Ishikawa (cell line): ENCODE data around the gene NGF.

Experiments
- CEBPB ChIP-seq: IDR thresholded peaks from 2 replicates; pipeline ENCODE4 v1.6.1; 2012
- CREB1 ChIP-seq: IDR thresholded peaks from 2 replicates; pipeline ENCODE4 v1.6.1; 2012; ENCODE audit warnings: low read depth
- EGR1 ChIP-seq: IDR thresholded peaks from 2 replicates; pipeline ENCODE4 v1.6.1; 2012
- EP300 ChIP-seq: IDR thresholded peaks from 2 replicates; pipeline ENCODE4 v1.6.1; 2012; ENCODE audit warnings: borderline replicate concordance
- FOXM1 ChIP-seq: IDR thresholded peaks from 2 replicates; pipeline ENCODE4 v1.6.1; 2012; ENCODE audit warnings: low read depth, borderline replicate concordance
- NFIC ChIP-seq: IDR thresholded peaks from 2 replicates; pipeline ENCODE4 v1.6.1; 2012
- RAD21 ChIP-seq: IDR thresholded peaks from 2 replicates; pipeline ENCODE4 v1.6.1; 2012; ENCODE audit warnings: low read depth
- TAF1 ChIP-seq: IDR thresholded peaks from 2 replicates; pipeline ENCODE4 v1.6.1; 2012; ENCODE audit warnings: low read depth, mild to moderate bottlenecking
- TCF12 ChIP-seq: IDR thresholded peaks from 2 replicates; pipeline ENCODE4 v1.6.1; 2012; ENCODE audit warnings: low read depth
- TEAD4 ChIP-seq: IDR thresholded peaks from 2 replicates; pipeline ENCODE4 v1.6.1; 2012
- YY1 ChIP-seq: IDR thresholded peaks from 2 replicates; pipeline ENCODE4 v1.6.1; 2012; ENCODE audit warnings: low read depth
- TF ChIP-seq, protein P1 (sequence below): IDR thresholded peaks from 2 replicates; pipeline ENCODE4 v1.6.1; 2012
- TF ChIP-seq, protein P2 (sequence below): IDR thresholded peaks from 2 replicates; pipeline ENCODE4 v1.6.1; 2012; ENCODE audit warnings: low read depth, mild to moderate bottlenecking
- TF ChIP-seq, protein P3 (sequence below): IDR thresholded peaks from 2 replicates; pipeline ENCODE4 v1.6.1; 2012

DNA sequence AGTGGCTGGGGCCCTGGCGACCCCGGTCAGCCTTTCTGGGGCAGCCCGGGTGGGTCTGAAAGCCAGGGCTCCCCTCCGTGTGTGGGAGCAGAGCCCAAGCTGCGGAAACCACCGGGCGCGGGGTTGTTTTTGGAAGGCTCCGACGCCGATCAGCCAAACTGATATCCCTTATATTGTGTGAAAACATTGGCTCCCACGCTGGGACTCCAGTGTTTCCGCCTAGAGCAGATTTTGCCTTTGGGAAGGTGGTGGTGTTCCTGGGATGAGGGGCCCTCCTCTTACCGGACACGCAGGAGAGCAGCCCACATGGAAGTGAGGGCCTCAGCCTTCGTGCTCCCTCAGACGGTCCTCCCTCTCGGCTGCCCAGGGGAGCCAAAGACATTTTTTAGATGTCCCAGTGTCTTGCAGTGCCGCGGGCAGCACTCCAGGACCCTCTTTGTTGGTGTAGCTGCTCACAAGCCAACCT, 54.3 kb downstream of the NGF start:
- TF ChIP-seq EP300 (no peak), TAF1 (no peak), TCF12 (no peak), CEBPB (no peak), RAD21 (no peak), FOXM1 (no peak), EGR1 (no peak), CREB1 (no peak), YY1 (no peak), TEAD4 (no peak), NFIC (no peak)
- TF ChIP-seq, protein P1, sequence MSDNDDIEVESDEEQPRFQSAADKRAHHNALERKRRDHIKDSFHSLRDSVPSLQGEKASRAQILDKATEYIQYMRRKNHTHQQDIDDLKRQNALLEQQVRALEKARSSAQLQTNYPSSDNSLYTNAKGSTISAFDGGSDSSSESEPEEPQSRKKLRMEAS = no peak
- TF ChIP-seq, protein P2, sequence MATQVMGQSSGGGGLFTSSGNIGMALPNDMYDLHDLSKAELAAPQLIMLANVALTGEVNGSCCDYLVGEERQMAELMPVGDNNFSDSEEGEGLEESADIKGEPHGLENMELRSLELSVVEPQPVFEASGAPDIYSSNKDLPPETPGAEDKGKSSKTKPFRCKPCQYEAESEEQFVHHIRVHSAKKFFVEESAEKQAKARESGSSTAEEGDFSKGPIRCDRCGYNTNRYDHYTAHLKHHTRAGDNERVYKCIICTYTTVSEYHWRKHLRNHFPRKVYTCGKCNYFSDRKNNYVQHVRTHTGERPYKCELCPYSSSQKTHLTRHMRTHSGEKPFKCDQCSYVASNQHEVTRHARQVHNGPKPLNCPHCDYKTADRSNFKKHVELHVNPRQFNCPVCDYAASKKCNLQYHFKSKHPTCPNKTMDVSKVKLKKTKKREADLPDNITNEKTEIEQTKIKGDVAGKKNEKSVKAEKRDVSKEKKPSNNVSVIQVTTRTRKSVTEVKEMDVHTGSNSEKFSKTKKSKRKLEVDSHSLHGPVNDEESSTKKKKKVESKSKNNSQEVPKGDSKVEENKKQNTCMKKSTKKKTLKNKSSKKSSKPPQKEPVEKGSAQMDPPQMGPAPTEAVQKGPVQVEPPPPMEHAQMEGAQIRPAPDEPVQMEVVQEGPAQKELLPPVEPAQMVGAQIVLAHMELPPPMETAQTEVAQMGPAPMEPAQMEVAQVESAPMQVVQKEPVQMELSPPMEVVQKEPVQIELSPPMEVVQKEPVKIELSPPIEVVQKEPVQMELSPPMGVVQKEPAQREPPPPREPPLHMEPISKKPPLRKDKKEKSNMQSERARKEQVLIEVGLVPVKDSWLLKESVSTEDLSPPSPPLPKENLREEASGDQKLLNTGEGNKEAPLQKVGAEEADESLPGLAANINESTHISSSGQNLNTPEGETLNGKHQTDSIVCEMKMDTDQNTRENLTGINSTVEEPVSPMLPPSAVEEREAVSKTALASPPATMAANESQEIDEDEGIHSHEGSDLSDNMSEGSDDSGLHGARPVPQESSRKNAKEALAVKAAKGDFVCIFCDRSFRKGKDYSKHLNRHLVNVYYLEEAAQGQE = no peak
- TF ChIP-seq, protein P3, sequence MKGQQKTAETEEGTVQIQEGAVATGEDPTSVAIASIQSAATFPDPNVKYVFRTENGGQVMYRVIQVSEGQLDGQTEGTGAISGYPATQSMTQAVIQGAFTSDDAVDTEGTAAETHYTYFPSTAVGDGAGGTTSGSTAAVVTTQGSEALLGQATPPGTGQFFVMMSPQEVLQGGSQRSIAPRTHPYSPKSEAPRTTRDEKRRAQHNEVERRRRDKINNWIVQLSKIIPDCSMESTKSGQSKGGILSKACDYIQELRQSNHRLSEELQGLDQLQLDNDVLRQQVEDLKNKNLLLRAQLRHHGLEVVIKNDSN = no peak
